Astrocyte of the spinal cord (primary cell): ENCODE data around the gene BRPF1.

Experiments used
- DNase-seq: peaks from one replicate; pipeline ENCODE4 v3.0.0; 2011; ENCODE audit warnings: low read depth, low spot score
- H3K4me3 ChIP-seq: 2 replicates; pipeline ENCODE4 v1.5.1; 2011; ENCODE audit warnings: low read depth, mild to moderate bottlenecking, low read length, moderate library complexity
- in situ Hi-C: cut with HindIII; loops from 2 replicates; pipeline ENCODE4 v1.10.0; 2017; ENCODE audit warnings: low sequenced_read_pairs
- TF ChIP-seq, protein P1 (sequence below): IDR thresholded peaks from 2 replicates; pipeline ENCODE4 v1.5.1; 2012; ENCODE audit warnings: low read depth, mild to moderate bottlenecking, low read length, inconsistent platforms

The BRPF1 gene

DNA sequence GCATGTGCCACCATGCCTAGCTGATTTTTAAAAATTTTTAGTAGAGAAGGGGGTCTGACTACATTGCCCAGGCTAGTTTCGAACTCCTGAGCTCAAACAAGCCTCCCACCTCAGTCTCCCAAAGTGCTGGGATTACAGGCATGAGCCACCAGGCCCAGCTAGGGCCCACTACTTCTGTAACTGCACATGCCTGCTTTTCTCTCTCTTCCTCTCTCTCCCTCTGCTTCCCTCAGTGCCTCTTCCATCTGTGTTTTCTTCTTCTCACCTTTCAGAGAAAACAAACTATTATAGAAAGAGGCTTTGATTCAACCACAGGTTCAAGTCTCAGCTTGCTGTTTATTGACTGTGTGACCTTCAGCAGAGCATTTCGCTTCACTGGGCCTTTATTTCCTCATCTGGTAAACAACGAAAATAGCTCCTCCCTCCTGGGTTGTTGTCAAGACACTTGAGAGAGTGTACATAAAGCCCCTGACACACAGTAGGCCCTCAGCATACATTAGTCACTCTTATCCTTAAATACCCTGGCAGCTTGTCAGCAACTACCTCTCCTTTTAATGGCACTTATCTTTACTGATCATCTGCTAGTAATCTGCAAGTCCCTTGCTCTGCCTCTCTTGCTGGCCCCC lies 50.6 kb downstream of the BRPF1 start:
- in situ Hi-C loops, result no loop called here
- TF ChIP-seq, protein P1, sequence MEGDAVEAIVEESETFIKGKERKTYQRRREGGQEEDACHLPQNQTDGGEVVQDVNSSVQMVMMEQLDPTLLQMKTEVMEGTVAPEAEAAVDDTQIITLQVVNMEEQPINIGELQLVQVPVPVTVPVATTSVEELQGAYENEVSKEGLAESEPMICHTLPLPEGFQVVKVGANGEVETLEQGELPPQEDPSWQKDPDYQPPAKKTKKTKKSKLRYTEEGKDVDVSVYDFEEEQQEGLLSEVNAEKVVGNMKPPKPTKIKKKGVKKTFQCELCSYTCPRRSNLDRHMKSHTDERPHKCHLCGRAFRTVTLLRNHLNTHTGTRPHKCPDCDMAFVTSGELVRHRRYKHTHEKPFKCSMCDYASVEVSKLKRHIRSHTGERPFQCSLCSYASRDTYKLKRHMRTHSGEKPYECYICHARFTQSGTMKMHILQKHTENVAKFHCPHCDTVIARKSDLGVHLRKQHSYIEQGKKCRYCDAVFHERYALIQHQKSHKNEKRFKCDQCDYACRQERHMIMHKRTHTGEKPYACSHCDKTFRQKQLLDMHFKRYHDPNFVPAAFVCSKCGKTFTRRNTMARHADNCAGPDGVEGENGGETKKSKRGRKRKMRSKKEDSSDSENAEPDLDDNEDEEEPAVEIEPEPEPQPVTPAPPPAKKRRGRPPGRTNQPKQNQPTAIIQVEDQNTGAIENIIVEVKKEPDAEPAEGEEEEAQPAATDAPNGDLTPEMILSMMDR, result no peak
- H3K4me3 ChIP-seq, result no peak overlapping the region
- DNase-seq, result no peak

DNA sequence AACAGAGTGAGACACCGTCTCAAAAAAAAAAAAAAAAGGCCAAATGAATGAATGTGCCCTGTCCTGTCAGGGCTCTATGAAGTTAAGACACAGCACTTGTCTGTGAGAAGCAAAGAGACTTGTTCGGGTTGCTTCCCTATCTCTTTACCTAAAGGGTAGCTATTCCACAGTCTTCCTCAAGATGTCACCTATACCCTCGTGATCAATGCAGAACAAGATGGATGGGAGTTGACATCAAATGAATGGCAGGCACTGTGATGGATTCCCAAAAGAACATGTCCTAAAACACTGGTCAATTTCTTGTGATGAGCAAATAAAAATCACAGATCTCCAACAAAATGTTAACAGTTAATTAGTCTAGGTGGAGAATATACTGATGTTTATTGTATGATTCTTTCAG lies 51.2 kb downstream of the BRPF1 start:
- no peak for DNase-seq
- TF ChIP-seq, protein P1, result no peak
- no peak overlapping the region for H3K4me3 ChIP-seq
- in situ Hi-C loops, result no loop called here

DNA sequence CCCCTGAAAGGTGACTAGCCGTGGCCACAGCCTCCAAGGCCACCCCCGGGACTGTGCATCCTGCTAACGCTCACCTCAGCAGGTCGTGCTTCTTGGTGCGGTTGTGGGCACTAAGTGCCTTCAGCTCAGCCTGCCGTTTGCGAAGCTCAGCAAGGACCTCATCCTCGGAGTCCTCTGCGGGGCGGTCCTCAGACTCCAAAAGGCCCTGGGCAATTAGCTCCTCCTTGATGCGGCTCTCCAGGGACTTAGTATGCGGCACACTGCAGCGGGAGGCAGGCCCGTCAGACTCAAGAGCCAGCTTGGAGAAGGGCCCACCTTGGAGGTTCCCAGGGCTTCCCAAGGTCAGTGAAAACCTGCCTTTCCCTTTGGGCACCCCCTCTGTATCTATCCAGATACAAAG lies 52.4 kb downstream of the BRPF1 start:
- in situ Hi-C loops, result no loop called here
- TF ChIP-seq, protein P1, result no peak

DNA sequence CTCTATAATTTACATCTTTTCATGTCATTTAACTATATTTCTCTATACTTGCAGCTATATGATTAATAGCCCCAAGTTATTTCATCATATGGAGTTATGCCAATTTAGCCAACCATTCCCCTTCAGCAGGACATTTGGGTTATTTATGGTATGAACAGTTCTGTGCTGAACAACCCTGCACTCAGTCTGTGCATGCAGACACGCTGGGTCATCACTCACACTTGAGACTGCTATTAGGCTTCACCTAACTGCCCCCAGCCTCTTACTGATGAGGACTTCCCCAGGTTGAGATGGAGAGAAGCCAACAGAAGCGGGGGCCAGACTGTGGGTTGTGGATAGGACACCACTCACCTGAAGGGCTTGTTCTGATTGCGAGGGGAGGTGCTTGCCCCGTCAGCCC lies 53.4 kb downstream of the BRPF1 start:
- DNase-seq, result no peak
- in situ Hi-C loops, result no loop called here
- TF ChIP-seq, protein P1, result no peak

More for the DNA sequence above, 52.4 kb downstream of the BRPF1 start:
- no peak for DNase-seq
- no peak overlapping the region for H3K4me3 ChIP-seq

DNA sequence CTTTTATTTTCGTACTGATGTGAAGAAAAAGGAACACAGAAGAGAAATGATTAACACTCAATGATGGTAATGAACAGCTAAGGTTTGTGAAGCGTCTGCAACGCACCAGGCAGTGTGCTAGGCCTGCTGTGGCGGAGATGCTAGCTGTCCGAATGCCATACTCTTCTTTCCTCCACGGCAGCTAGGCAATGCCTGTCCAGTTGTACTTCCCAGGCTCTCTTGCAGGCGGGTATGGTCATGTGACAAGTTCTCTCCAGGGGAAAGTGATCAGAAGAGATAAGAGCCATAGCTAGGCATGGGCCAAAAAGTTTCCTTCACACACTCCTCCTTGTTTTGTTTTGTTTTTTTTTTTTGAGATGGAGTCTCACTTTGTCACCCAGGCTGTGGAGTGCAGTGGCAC lies 54.1 kb downstream of the BRPF1 start:
- DNase-seq, result no peak
- TF ChIP-seq, protein P1, result no peak
- no peak overlapping the region for H3K4me3 ChIP-seq
- in situ Hi-C loops, result no loop called here

More for the DNA sequence above, 53.4 kb downstream of the BRPF1 start:
- H3K4me3 ChIP-seq, result no peak overlapping the region

DNA sequence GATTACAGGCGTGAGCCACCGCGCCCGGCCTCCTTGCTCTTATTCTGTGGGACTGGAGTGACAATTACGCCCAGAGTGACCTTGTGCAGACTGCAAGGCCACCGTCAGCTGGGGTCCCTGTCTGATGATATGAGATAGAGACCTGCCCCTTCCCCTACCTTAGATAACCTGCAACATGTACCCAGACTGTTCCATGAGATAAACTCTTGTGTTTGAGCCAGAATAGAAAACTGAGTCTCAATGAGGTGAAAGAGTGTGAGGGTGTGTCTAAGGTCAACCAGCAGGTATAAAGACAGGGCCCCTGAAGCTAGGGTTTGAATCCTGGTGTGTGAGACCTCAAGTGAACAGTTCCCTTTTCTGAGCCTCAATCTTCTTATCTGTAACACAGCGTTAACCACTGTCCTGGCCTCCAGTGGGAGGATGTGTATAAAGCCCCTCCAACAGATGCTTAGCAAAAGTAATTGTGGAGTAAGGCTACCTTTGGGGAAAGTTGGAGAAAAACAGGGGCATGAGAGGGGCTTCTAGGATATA lies 54.7 kb downstream of the BRPF1 start:
- DNase-seq, result no peak
- TF ChIP-seq, protein P1, result no peak
- in situ Hi-C loops, result no loop called here
- H3K4me3 ChIP-seq, result no peak overlapping the region
